GM23248 (cell line): ENCODE data around the gene OR51Q1.

Experiments used
- EZH2 ChIP-seq: fragments of 200-600 bp; sonication (generic); IDR thresholded peaks from 2 replicates; pipeline ENCODE4 v1.6.1; 2018; ENCODE audit warnings: antibody characterized with exemption, mild to moderate bottlenecking; ENCODE audit not compliant: insufficient read depth, poor library complexity, severe bottlenecking
- EZH2phosphoT487 ChIP-seq: fragments of 200-600 bp; sonication (generic); IDR thresholded peaks from 2 replicates; pipeline ENCODE4 v1.6.1; 2018; ENCODE audit warnings: antibody characterized with exemption, moderate library complexity, mild to moderate bottlenecking, low read depth; ENCODE audit not compliant: insufficient read depth

- no peak for TF ChIP-seq EZH2phosphoT487
- no peak for TF ChIP-seq EZH2
These were observed at the start of gene OR51Q1 for GRCh38 chr11:5421811-5422210.
